GM19455 (cell line): ENCODE results near the gene FRRS1L.
A peak's percentile ranks its signal among the peaks of the same experiment; 100 is the strongest.

Experiments used
- ATAC-seq: cut with Tn5 transposase; IDR thresholded peaks from one replicate; pipeline ENCODE4 v1.9.1; 2021; ENCODE audit not compliant: unreplicated experiment

FRRS1L gene, protein sequence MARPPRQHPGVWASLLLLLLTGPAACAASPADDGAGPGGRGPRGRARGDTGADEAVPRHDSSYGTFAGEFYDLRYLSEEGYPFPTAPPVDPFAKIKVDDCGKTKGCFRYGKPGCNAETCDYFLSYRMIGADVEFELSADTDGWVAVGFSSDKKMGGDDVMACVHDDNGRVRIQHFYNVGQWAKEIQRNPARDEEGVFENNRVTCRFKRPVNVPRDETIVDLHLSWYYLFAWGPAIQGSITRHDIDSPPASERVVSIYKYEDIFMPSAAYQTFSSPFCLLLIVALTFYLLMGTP

DNA sequence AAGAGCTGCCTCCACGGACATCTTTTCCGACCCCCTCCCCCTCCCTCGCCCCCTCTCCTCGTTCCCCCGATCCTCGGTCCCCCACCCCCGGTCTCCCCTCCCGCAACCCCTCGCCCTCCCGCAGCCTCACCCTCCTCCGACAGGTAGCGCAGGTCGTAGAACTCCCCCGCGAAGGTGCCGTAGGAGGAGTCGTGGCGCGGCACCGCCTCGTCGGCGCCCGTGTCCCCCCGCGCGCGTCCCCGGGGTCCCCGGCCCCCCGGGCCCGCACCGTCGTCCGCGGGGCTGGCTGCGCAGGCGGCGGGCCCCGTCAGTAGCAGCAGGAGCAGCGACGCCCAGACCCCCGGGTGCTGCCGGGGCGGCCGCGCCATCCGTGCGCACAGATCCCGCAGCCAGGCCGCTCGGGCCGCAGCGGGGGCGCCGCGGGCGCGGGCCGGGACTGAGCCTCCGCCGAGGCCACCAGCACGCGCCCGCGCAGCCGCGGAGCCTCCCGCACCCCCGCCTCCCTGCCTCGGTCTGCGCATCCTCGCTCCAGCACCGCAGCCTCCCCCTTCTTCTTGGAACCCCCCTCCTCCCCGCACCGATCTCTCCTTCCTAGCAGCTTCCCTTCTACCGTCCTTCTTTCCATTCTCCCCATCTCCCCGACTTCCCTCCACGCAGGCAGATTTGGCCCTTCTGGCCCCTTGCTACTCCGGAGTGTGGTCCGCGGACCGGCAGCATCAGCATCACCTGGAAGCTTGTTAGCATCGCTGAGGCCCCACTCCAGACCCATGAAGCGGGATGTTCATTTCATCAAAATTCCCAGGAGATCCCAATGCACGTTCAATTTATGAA, at the start of gene FRRS1L:
Gene FRRS1L, minus strand, starts transcription at position 479 of the 831 bp plus-strand sequence. Its CDS starts 111 bp downstream, at position 368.
- ATAC-seq, result no peak

DNA sequence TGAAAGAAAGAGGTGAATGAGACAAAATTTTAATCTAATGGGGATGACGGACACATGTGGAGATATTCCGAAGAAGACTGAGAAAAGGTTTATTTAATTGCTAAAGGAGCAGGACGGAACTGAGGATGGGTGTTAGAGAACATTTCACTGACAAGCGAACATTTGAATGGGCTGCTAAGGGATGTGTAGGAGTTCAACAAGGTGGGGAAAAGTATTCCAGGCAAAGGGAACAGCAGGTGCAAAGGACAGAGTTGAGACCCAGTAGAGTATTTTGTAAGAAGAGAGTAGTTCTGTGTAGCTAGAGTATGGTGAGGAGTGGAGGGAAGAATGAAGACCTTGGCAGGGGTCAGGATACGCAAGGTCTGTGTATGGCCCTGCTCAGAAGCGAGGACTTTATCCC, 47.4 kb upstream of the FRRS1L start:
- ATAC-seq, result no peak

DNA sequence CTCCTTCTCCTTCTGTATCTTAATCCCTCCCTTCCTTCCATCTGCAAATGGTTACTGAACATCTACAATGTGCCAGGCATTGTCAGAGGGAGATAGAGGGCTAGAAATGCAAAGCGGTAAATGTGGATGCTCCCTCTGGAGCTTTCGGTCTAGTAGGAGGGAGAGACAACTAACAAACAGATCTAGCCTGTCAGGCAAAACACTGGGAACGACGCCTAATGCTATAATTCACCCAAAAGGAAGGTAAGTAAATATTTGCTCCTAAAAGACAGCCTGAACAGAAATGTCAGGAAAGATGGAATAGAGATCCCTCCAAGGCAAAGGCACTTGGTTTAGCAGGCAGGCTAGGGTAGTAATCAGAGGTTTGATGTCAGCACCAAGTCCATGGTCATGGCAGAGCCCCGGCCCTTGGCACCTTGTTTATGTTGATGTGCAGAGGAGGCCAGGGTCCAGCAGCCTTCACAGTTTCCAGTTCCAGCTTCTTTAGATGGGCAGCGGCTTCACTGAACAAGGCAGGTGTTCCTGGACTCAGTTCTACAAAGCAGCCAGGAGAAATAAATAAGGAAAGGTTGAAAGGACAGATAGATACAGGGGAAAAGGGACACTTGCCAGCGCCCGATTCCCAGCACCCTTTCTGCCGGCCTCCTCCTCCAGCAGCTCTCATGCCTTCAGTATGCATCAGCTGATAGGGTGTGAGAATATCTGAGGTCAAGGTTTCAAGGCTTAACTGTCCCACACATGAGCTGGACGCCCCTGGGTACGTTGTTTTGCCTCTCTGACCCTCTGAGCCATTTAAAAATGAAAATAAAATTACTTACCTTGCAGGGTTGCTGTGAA, 46.5 kb upstream of the FRRS1L start:
- ATAC-seq, result no peak

DNA sequence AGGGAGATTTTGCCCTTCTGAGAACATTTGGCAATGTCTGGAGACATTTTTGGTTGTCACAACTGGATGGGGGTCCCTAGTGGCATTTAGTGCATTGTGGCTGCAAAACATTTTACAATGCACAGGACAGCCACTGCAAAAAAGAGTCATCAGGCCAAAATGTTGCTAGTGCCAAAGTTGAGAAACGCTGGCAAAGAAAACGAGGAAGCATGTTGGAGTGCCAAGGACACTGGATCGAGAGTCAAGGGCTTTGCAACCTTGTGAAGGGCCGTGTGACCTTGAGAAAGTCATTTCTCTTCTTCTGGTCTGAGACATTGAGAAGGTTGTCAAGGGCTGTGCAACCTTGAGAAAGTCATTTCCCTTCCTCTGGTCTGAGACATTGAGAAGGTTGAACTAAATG, 45.7 kb upstream of the FRRS1L start:
- no peak for ATAC-seq

DNA sequence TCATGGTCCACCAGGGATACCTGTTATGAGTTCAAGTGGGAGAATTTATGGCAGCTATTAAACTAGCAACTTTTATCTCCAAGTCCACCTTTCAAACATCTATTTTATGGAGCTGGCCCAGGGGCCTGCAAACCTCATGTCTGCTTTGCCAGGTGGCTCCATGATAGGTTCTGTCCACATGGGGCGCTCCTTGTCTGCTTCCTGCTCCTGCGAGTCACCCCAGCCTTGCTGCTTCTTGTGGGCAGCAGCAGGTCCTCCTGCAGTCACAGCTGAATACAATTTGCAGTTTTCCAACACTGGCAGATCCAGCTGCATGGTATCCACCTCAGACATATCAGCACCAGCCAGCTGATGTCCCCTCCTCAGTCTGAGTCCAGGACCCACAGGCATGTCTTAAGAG, 39.6 kb upstream of the FRRS1L start:
- ATAC-seq, result no peak

DNA sequence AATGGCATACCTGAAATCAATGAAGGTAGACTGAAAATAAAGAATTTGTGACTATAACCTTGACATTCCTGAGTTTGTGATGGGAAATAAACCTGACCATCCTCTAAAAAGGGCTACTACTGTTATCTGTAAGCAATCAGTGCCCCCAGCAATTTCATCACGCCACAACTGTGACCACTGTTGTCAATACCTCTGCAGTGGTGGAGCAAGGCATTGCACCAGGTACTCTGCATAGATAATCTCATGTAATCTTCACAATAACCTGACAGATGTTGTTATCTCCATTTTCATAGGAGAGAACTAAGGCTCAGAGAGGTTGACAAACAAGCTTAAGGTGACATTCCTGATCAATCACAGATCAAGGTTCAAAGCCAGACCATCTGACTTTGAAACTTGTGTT, 38.5 kb upstream of the FRRS1L start:
- no peak for ATAC-seq

DNA sequence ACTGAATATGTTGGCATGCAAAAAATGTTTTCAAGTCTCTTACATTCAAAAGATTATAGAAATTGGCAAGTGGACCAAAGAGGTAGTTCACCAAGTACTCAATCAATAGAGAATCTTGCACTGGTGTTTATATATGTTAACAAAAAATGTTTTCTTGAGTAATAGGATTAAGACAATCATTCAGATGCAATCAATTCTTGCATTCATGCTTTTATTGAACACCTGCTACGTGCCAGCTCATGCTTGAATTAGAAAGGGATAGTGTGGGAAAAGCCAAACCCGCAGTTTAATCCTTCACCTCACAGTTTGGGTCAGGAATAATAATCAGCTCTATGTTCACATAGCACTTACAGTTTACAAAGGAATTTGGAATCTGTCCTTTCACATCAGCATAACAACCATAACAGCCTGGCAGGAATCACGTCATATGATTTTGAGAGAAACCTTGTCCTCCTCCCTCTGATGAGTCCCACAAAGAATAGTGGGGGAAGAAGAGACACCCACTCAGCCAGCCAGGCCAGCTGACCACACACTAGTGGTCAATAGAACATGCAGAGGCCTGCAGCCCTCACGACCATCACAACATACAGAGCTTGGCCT, 36.8 kb upstream of the FRRS1L start:
- ATAC-seq, result no peak

DNA sequence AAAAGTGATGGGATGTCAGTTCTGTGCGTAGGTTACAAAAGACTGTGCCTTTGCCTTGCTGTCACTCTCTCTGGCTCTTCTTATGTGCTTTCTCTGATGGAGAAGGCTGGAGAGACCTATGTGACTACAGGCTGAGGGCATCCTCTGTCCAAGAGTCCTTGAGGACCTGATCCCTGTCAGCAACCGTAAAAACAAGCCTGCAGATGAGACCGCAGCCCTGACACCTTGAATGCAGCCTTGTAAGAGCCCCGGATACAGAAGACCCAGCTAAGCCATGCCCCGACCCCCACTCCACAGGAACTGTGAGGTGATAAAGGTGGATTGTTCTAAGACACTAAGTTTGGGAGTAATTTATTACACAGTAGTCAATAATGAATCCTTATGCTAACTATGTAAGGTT, 32.6 kb upstream of the FRRS1L start:
- ATAC-seq, result no peak

DNA sequence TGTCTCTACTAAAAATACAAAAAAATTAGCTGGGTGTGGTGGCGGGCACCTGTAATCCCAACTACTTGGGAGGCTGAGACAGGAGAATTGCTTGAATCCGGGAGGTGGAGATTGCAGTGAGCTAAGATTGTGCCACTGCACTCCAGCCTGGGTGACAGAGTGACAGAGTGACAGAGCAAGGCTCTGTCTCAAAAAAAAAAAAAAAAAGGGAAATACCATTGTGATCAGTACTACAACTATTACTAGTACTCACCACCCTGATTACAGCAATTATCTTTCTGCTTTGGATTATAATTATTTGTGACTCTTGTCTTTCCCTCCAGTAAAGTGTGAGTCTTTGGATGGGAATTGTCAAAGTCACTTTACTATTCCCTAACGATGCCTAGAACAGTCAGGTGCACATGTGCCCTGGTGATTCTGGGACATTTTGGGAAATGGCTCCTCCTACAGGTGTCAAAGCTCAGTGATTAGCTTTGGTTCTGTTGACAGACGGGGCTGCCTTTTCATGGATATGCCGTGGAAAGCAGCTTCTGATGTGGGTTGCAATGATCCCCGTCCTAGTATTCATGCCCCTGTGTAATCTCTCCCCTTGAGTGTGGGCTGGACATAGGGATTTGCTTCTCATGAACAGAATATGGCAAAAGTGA, 31.8 kb upstream of the FRRS1L start:
- no peak for ATAC-seq

DNA sequence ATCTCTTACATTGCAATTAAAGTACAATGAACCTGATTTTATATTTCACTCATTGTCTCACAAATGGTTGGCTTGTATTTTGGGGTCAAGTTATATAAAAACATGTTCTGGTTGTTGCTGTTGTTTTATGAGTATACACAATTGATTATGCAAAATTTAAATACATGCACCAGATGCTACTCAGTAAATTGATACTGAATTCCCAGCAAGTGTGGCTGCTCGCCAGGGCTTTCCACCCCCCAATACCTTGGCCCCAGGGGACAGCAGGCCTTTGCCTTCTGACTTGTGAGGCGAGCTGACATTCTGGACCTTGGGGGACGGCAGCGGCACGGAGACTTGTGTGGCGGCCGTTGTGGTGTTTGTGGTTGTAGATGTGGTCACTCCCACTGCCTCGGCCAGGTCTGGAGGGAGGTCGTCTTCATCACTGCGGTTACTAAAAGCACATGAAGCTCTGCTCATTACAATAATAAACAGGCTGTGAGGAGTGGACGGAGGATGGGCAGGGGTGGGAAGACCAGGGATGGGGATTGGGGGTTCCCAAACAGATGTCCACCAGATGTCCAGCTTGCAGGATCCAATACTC, 27.0 kb upstream of the FRRS1L start:
- ATAC-seq, result no peak

DNA sequence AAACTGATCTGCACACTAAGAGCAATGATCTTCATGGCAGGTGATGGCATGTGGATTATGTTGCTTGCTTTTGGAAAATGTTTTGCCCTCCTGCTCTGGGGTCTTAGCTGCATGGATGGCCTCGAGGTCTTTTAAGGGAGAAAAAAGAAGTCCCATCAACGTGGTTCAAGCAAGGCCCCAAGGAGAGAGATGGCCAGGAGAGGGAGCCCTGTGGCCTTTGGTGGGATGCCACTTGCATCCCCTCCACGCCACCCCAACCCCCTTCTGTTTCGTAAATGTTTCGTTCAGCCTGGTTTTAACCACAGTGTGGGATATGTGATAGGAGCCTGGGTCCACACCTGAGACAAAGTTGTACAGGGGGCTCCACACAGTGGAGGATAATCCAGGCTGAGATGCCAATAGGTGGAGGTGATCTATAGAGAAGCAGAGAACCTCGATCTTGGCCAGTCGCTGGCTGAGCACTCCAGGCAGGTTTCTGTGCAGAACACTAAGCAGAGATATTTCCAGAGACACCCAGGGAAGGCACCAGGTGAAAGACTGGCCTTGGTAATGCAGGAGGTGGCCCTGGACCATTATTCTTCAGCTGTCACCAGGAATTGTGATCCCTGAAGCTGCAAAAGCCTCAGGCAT, 25.8 kb upstream of the FRRS1L start:
- ATAC-seq, result no peak

DNA sequence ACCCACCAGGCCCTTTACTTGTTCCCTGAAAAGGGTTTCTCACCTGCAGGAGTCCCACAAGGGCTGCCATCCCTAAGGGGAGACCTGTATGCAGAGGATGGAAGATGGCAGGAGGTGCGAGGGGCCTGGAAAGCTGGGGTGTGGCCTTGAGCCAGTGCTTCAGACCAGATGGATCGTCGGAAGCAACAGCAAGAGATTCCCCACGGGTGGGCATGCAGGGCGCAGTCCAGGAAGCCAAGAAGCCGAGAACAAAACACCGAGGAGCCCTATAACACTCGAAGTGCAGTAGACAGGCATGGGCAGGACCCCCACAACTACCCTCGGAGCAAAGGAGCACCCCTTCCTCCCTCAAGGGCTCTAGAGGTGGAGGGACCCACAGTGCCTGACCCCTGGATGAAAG, 24.7 kb upstream of the FRRS1L start:
- ATAC-seq, result no peak

DNA sequence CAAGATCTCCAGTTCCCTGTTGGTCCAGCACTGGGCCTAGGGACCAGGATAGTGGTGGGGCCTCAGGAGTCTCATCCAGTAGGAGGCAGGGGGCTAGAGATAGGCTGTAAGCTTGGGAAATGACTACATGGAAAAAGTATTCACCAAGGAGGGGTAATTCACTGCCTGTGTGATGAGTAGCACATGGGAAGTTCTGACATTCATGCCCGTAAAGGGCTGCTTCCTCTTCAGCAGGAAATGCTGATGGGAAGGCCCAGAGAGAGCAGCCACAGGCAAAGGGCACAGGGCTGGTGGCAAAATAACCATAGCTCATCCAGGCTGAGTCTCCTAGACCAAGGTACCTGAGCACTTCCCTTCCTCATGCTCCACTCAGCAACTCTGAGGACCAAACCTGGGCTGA, 23.1 kb upstream of the FRRS1L start:
- no peak for ATAC-seq

DNA sequence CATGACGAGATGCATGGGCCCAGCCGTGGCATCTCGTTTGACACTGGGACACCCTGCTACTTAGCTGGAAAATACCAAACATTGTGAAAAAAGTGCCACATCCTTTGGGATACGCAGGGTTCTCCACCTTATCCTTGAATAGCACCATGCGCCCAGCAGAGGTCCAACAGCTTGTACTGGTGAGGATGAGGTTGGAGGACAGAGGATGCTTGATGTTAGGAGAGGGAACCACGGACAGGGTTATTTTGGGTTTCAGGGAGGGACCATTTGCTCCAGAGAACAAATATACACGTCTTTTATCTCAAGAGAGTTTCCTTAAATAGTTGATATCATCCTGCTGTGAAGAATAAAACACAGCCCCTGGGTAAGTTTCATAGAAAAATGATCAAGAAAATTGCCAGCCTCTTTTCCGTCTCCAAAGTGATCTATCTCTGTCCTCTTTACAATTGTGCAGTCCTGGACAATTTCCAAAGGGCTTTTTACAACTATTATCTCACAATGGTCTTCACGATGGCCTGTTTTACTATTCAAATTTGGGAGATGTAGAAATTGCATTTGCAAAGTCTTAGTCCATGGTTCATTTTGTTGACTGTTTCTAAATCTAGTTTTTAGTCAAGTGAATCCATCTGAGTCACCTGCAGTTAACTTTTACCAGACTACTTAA, 19.9 kb upstream of the FRRS1L start:
- no peak for ATAC-seq

DNA sequence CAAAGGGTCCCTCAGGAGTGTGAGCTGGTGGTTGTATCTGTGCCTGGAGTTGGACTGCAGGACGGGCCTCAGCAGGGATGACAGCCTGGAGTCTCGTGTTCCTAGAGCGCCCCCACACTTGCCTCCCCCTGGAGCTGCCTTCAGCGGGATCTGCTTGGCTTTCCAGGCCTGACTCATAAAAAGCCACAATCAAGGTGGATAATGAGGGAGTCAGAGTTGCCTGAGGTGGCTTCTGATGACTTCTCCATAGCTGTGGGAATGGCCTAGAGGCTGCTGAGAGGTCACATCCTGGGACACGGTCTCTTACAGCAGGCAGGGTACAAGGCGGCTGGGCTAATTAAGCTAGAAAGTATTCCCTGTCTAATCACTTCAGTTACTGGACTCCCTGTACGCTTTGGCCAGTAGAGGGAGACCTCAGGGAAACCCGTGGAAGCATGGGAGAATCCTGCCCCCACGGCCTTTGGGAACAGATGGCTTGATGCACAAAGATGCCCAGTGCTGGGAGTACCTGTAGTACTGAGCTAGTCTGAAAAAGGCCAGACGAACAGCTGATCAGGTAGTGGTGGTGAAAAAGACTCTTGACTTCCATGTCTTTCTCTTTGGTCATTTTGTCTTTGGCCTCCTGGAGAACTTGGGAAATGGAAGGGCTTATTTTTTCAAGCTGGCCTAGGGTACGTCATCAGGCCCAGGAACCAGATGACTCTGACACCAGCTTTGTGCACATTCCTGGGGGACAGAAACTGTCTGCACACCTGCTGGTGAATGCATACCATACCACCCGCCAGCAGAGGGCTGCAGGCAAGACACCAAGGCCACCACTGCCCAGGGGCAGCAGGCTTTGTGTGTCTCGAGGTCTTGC, 16.1 kb upstream of the FRRS1L start:
- ATAC-seq, result no peak

DNA sequence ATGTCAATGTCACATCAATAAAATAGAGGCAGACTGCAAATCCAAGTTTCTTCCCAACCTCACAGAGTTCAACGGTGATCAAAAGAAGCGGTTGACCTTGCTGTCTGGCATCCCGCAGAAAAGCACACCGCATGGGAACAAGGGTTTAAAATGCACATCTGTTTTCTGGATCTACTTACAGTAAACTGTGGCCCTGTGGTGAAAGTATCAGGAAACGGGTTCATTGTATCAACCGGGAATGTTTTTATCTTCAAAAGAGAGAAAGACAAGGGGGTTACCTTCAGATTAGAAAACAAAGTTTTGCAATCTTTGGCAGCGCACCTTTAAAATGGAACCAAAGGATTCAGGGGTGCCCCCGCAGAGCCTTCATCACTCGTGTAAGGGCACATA, 15.5 kb upstream of the FRRS1L start:
- no peak for ATAC-seq

DNA sequence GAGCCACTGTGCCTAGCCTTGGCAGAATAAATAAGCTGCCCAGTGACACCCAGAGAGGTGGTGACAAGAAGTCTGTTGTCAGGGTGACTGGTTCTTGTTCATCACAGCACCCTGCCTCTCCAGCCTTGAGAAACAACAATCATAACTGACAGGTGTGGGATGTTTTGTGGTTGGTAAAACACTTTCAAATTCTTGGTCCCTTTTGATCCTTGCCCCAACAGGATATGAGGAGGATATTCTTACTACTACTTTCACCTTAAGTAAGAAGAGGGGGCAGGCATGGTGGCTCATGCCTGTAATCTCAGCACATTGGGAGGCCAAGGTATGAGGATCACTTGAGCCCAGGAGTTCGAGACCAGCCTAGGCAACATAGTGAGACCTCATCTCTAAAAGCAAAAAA, 14.2 kb upstream of the FRRS1L start:
- peak; percentile 73 for ATAC-seq

DNA sequence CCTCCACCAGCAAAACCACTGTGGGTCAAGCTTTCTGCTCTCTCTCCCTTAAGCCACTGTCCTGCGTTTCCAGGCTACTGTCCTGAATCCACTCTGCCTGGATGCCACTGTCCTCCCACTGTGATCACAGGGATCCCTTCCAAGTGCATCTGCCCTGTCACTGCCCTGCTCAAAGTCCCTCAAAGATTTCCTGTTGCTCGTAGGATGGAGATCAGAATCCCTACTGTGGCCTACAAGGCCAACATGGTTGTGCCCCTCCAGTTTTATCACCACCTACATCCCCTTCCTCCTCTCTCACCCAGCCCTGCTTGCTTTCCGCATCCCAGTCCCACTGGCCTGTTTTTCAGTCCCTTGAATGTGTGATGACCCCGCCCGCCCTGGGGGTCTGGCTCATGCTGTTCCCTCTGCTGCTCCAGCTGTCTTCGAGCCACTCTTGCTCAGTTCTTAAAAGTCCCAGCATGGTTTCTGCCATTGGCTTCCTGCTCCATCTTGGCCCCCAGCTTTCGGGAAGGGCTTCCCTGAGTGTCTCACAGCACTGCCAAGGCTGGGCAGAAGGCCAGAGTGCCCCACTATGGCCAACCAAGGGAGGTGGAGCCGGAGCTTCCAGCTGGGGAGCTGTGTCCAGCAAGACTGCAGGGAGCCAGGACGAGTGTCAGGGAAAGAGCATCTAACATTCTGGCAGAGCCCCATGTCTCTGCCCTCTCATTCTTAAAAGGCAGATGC, 12.9 kb upstream of the FRRS1L start:
- no peak for ATAC-seq
